ENCODE data around the gene SPATS2L.

Gene SPATS2L

DNA sequence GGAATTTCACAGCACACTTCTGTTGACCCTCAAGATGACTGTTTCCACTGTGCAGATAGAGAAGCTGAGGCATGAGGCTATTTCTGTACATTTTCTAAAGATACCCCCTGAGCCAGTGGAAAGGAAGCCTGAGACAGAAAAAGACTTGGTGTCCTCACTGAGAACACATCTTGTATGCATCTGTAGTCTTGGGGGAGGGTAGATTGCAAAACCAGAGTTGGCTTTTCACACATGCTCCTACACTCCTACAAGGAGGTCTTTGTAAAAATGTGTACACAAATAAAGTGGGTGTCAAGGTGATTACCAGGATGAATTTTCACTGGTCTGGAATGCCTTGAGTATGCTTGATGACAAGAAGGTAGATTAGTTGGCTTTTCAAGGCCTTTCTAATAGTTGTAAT, 105.3 kb downstream of the SPATS2L start:
- Histone ChIP-seq H3K27me3 (ENCODE audit: control insufficient read depth, low read length) (peaks cover 6% of the 10 kb centered on the region; the same call in 1 of the 2 replicates), H3K27ac (ENCODE audit: low read depth, low read length) (no peak overlapping the region), H3K4me3 (ENCODE audit: low read length) (no peak overlapping the region), H3K36me3 (ENCODE audit: control insufficient read depth, low read length) (no peaks in the 10 kb centered on the region), H3K9me3 (ENCODE audit: control insufficient read depth, insufficient read depth, low read length) (no peaks in the 10 kb centered on the region), H4K20me1 (ENCODE audit: control insufficient read depth, insufficient read depth, low read depth, low read length) (no peaks in the 10 kb centered on the region), H3F3A (ENCODE audit: control insufficient read depth, insufficient read depth) (no peaks in the 10 kb centered on the region), H3K4me1 (ENCODE audit: control insufficient read depth, low read length) (no peaks in the 10 kb centered on the region), H3K9me2 (replicated peaks; ENCODE audit: control insufficient read depth, low read length) (no peaks in the 10 kb centered on the region), H3K4me2 (ENCODE audit: low read length) (no peak overlapping the region), H3K79me2 (ENCODE audit: control insufficient read depth, low read length) (no peaks in the 10 kb centered on the region)
- TF ChIP-seq, protein P1, sequence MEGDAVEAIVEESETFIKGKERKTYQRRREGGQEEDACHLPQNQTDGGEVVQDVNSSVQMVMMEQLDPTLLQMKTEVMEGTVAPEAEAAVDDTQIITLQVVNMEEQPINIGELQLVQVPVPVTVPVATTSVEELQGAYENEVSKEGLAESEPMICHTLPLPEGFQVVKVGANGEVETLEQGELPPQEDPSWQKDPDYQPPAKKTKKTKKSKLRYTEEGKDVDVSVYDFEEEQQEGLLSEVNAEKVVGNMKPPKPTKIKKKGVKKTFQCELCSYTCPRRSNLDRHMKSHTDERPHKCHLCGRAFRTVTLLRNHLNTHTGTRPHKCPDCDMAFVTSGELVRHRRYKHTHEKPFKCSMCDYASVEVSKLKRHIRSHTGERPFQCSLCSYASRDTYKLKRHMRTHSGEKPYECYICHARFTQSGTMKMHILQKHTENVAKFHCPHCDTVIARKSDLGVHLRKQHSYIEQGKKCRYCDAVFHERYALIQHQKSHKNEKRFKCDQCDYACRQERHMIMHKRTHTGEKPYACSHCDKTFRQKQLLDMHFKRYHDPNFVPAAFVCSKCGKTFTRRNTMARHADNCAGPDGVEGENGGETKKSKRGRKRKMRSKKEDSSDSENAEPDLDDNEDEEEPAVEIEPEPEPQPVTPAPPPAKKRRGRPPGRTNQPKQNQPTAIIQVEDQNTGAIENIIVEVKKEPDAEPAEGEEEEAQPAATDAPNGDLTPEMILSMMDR (IDR thresholded peaks at IDR 0.05; ENCODE audit: low read depth, low read length, poor library complexity, severe bottlenecking), result no peak
- TF ChIP-seq EZH2phosphoT487 (IDR thresholded peaks at IDR 0.05; ENCODE audit: borderline replicate concordance, low read length), result no peak

DNA sequence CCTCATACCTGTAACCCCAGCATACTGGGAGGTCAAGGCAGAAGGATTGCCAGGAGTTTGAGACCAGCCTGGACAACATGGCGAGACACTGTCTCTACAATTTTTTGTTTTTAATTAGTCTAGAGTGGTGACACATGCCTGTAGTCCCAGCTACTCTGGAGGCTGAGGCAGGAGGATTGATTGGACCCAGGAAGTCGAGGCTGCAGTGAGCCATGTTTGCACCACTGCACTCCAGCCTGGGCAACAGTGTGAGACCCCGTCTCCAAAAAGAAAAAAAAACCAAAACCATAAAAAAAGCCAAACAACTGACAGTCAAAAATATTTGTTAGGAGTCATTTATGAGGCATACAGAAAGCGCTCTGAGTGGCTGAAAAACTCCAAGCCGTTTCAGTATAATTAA, 107.9 kb downstream of the SPATS2L start:
- H3K9me2 ChIP-seq (replicated peaks; ENCODE audit: control insufficient read depth, low read length), result no peaks in the 10 kb centered on the region
- no peaks in the 10 kb centered on the region for H3K4me1 ChIP-seq (ENCODE audit: control insufficient read depth, low read length)
- no peak for TF ChIP-seq EZH2phosphoT487 (IDR thresholded peaks at IDR 0.05; ENCODE audit: borderline replicate concordance, low read length)
- TF ChIP-seq, protein P1 (IDR thresholded peaks at IDR 0.05; ENCODE audit: low read depth, low read length, poor library complexity, severe bottlenecking), result no peak
- H3K27ac ChIP-seq (ENCODE audit: low read depth, low read length), result no peak overlapping the region
- peaks cover 3% of the 10 kb centered on the region; the same call in 1 of the 2 replicates for H3K27me3 ChIP-seq (ENCODE audit: control insufficient read depth, low read length)
- no peaks in the 10 kb centered on the region for H3K9me3 ChIP-seq (ENCODE audit: control insufficient read depth, insufficient read depth, low read length)
- H3K4me3 ChIP-seq (ENCODE audit: low read length), result no peak overlapping the region
- H3K36me3 ChIP-seq (ENCODE audit: control insufficient read depth, low read length), result no peaks in the 10 kb centered on the region
- no peaks in the 10 kb centered on the region for H3F3A ChIP-seq (ENCODE audit: control insufficient read depth, insufficient read depth)
- no peaks in the 10 kb centered on the region for H4K20me1 ChIP-seq (ENCODE audit: control insufficient read depth, insufficient read depth, low read depth, low read length)
- no peak overlapping the region for H3K4me2 ChIP-seq (ENCODE audit: low read length)
- no peaks in the 10 kb centered on the region for H3K79me2 ChIP-seq (ENCODE audit: control insufficient read depth, low read length)

DNA sequence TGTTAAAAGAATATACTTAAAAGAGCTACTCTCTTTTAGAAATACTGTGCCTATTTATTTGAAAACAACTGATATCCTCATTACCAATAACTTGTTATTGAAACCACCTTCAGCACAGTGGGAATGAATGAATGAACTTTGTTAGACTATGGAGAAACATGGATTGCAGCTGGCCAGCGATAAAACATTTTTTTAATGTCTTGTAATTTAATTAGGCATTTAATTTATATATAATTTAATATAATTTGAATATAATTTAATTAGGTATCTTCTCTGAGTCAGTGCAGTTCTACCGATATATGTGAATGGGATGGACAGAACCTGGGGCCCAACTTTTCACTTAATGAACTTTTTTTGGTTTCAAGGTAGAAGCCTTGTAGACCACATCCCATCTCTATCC, 109.0 kb downstream of the SPATS2L start:
- H3K79me2 ChIP-seq (ENCODE audit: control insufficient read depth, low read length), result no peaks in the 10 kb centered on the region
- no peak for TF ChIP-seq EZH2phosphoT487 (IDR thresholded peaks at IDR 0.05; ENCODE audit: borderline replicate concordance, low read length)
- TF ChIP-seq, protein P1 (IDR thresholded peaks at IDR 0.05; ENCODE audit: low read depth, low read length, poor library complexity, severe bottlenecking), result no peak
- no peaks in the 10 kb centered on the region for H3K36me3 ChIP-seq (ENCODE audit: control insufficient read depth, low read length)
- H3K4me2 ChIP-seq (ENCODE audit: low read length), result no peak overlapping the region
- no peak overlapping the region for H3K27ac ChIP-seq (ENCODE audit: low read depth, low read length)
- no peak overlapping the region for H3K4me3 ChIP-seq (ENCODE audit: low read length)
- H3K27me3 ChIP-seq (ENCODE audit: control insufficient read depth, low read length), result peaks cover 3% of the 10 kb centered on the region; the same call in 1 of the 2 replicates
- no peaks in the 10 kb centered on the region for H4K20me1 ChIP-seq (ENCODE audit: control insufficient read depth, insufficient read depth, low read depth, low read length)
- H3F3A ChIP-seq (ENCODE audit: control insufficient read depth, insufficient read depth), result no peaks in the 10 kb centered on the region
- no peaks in the 10 kb centered on the region for H3K9me2 ChIP-seq (replicated peaks; ENCODE audit: control insufficient read depth, low read length)
- H3K4me1 ChIP-seq (ENCODE audit: control insufficient read depth, low read length), result no peaks in the 10 kb centered on the region
- no peaks in the 10 kb centered on the region for H3K9me3 ChIP-seq (ENCODE audit: control insufficient read depth, insufficient read depth, low read length)
